Activated CD4-positive, alpha-beta T cell treated with anti-CD3 and anti-CD28 coated beads, Interleukin-2, amount 50 U/mL, for 16 hours (primary cell): ENCODE results near the gene ROR1.

Source experiments
- DNase-seq: peaks from one replicate; pipeline ENCODE4 v3.0.0-alpha.2; 2020

The ROR1 gene

DNA sequence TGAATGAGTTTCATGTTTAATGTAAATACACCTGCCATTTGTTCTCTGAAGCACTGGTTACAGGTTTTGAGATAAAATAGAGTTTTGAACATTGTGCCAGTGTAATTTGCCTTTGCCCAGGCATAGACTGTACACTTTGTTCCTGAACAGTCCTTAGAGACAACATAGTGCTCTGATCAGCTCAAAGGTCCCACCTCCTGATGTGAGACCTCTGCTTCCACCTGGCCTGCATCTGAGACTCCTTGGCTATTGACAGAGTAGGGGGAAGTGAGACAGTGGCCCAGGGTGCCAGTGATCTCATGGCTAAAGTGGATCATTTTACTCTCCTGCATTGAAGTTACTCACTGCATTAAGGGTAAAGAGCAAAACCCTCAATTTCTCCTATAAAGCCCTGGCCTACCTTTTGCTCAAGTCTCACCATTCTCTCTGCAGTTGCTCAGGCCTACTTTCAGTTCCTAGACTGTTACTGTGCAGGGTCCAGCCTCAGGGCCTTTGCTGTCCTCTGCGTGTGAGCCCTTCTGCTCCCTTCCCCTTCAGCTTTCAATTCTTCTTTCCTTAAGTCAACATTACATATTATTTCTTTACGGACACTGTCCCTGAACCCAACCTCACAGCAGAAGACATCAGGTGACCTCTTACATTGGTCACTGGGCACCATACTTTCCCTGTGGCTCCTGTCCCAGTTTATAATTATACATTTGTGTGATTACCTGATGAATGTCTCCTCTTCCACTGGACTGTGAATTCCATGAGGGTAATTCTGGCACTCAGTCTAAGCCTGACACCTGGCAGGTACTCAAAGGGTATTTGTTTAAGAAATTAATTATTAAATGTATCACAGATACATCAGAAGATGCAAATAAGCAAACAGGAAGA lies 142.9 kb downstream of the ROR1 start:
- DNase-seq = no peak

DNA sequence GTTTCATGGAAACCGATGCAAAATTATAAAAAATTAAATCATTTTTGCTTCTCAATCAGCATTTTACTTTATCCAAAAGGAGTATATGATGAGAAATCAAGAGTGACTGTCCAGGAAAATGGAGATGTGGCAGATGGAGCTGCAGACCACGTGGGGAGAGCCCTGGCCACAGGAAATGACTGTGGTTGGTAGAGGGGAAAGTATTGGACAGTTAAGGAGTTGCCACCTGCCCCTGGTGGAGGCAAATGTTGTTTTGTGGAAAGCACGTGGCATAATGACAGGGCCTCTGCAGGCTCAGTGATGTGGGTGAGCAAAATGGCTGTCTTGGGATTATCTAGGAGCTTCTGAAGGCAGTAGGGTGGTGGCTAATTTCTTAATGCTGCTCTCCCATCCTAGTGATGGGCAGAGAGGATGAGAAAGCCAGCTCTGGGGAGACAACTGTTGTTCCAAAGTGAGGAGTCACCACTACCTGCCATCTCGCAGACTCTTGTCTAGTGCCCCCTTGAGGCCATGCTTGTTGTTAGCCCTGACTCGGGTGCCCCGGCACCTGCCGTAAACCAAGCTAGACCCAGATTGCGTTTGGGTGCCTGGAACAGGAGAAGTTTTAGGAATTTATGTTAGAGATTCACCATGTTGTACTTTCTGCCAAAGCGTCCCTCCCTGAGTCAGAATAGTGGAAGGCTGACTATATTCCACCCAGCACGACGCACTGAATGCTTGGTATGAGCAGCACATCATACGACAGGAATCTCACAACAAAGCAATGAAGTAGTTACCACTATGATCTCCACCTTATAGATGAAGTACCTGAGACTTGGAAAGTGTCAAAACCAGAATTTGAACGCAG lies 144.0 kb downstream of the ROR1 start:
- DNase-seq = no peak

DNA sequence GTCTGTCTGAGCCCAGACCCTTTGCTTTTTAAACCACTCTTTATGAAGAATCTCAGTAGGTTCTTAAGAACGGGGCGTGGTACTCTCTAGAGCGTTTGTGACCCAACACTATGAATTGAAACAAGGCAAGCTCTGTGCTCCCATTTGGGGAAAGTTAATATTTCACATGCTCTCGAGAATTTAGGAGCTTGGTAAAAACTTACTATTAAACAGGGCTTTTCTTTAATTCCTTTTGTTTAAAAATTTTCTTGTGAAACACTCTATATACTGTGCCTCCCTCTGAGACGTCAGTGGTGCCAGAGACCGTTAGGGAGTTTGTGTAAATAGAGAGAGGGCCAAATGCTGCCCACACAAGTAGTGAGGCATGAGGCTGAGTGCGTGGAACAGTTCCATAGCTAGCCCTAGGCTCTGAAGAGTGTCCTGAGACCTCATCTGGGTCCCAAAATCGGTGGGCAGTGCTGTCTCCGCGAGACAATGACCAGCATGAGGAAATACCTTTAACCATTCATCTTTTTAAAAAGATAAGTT lies 144.7 kb downstream of the ROR1 start:
- DNase-seq = no peak

DNA sequence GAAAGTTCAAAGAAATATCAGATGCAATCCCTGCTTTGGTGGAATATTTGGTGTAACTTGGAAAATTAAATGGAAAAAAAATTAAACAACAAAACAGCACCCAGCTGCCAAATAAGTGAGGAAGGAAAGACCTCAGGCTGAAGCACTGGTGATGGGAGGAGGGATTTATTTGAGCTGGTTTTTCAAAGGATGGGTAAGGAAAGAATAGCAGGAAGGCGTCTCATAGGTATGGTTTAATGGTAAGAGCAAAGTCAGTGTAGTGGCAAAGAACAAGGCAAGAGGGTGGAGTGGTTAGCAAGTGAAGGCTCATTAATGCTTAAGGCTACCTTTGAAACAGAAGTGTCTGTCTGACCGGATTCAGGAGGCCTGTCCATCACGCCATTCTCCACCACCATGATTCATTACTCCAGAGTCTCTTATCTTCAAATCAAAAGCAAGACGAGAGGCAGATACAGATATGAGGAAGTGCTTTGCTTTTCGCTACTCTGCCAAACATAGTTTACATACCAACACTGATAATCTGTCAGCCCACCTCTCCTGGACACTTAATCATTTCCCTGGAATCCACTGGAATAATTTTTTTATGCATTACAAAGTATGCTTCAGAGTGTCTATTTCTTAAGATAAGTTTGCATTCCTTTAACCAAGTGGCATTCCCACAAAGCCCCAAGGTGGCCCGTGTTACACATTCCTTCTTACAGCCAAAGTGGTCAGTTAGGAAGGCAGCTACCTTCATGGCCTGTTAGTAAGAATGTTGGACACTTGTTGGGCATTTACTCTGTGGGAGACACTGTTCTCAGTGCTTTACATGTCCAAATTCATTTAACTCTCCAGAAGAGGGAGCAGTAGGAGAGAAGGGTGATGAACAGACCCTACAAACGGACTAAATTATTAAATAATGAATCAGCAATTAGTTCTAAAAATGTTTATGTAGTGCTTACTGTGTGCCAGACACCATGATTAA lies 146.6 kb downstream of the ROR1 start:
- no peak for DNase-seq

DNA sequence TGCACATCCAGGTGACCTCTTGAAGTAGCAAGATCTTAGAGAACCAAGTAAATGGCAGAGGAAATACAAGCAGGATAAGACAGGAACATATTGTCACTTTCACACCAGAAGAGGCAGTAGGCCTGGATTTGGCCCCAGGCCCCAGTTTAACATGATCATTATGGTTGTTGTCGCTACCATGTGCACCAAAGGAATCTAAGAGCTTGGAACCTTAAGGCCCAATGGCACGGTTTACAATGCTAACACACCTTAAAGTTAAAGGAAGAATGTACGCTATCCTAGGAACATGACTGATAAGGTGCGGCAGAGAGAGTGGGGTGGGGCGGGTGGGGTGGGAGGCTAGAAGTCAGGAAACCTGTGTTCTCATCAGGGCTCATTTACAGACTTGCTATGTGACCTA lies 147.5 kb downstream of the ROR1 start:
- no peak for DNase-seq

DNA sequence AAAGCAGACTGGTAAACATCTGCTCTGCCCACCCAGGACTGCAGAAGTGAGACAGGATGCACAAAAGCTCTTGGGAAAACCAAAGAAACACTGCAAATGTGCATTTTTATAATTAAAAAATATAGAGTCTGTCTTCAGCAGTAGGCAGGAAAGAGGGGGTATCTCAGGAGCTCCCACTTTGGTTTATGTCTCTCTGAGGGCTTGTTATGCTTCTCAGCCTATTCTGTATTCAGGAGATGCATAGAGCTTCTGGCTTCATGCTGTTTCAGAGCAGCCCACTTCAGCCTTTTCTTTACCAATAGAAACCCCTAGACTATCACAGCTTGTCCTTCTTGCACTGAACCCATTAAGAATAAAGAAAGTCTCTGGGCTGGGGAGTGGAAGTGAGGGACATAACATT lies 148.0 kb downstream of the ROR1 start:
- no peak for DNase-seq

DNA sequence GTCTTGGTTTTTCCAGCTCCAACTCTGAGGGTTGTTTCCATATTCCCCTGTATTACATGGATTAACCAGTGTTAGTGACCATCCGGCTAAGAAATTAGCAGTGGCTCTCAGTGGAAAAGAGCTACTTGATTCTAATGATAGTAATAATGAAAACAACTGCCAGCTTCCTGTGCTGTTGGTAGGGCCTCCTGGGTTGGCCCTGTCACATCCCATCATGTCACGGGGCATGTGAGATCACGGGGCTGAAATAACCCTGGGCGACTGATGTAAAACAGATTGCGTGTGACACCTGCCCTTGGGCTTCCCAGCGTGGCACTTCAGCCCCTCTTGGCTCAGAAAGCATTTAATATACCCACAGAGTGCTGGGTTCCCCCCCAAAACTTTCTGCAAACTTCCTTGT lies 149.0 kb downstream of the ROR1 start:
- DNase-seq = no peak

DNA sequence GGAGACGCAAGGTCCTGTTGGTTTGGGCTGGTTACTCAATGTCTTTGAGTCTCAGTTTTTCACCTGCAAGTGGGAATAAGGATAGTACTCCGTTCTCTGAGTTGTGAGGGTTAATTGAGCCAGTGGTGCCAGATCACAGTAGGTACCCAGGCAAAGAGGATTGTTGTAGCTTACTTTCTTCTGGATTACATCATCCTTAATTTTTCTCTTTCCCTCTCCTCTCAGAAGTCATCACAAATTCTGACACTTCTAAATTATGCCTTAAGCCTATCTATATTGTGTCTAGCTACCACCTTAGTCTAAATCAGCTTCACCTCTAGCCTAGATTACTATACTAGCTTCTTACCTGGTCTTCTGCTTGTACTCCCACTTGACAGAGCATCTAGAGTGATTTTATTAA lies 149.5 kb downstream of the ROR1 start:
- no peak for DNase-seq

DNA sequence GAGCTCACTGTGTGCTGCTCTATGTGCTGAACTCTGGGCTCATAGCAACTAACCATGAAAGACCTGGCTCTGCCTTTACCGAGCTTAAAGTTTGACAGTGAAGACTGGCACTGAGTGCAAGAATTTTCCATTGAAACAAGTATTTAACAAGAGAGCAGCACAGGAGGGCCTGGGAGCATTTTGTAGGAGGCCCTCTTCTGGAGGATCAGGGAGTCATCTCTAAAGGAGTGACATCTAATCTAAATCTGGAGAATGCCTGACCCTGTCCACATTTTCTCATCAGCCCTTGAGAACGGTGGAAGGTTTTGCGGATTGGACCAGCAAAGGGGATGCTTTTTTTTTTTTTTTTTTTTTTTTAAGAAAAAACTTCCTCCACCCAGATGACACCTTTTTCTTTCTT lies 150.8 kb downstream of the ROR1 start:
- no peak for DNase-seq

DNA sequence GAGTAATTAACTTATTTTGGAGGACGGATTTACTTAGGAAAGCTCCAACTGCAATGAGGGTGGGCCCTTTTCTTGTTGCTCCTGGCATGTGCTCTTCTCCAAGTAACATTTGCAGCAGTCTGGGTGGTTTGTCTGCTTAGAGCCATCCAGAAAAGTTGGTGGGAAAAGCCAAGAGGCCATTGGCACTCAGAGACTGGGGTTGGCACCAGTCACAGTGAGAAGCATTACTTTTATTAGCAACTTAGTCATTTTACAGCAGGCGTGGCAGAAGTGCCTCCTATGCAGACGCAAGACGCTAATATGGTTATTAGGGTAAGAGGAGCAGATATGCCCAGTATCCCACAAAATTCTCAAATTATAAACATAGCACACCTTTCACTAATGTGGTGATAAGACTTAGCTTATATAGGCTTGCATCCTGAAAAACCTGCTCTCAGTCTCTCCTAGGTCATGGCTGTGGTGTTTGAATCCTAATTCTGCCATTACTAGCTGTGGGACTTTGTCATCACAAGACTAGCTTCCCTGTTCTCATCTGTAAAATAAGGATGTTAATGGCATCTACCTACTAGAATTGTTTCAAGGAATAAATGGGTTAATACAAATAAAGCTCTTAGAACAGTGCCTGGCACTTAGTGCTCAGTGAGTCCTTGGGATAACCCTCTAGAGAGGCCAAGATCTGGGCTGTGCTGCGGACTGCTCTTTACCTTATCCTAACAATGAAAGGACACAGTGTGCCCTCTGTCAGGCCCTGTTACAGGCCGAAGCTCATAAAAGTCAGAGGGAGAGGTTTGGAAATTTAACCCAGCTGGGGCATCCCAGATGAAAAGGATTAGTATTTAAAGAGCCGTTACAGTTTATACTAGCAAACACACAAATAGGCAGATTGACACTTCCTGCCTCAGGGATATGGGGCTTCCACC lies 154.6 kb downstream of the ROR1 start:
- DNase-seq = no peak

DNA sequence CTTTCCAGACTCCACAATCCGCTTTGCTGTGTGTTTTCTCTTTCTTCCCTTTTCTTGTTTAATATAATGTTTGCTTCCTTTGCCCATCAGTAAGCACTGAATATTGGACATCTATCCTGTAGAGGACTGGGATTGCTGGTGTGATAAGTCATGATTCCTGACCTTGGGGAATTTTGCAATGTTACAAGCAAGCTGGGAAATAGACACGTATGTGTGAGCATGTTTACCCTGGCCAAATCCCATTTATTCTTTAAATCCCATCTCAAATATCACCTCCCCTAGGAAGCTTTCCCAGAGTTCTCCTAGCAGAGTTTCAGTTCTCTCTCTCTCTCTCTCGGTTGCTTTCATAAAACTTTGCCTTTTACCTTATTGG lies 155.3 kb downstream of the ROR1 start:
- no peak for DNase-seq

DNA sequence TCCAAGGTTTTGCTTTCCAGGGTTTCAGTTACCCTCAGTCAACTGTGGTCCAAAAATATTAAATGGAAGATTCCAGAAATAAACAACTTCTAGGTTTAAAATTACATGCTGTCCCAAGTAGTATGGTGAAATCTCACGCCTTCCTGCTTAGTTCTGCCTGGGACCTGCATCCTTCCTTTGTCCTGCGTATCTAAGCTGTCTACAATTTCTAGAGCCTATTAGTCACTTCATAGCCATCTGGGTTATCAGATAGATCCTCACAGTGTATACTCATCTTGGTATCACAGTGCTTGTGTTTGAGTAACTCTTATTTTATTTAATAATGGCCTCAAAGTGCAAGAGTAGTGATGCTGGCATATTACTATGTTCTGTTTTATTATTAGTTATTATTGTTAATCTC lies 157.7 kb downstream of the ROR1 start:
- DNase-seq = no peak

DNA sequence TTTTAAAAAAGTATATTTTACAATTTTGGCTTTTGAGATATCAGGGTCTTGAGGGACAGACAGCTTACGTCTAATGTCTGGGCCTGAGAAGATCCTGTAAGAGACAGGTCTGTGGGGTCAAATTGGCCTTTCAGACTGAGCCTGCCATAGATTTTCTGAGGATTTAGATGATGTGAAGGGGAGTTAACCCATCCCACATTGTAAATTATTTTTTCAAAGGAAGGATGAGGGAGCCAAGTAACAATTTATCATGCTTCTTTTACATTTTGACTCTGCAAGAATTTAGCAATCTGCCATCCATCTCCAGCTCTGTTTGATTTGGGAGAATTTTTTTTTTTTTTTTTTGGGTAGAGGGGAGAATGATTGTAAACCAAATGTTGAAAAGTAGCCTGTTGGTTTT lies 160.9 kb downstream of the ROR1 start:
- no peak for DNase-seq

DNA sequence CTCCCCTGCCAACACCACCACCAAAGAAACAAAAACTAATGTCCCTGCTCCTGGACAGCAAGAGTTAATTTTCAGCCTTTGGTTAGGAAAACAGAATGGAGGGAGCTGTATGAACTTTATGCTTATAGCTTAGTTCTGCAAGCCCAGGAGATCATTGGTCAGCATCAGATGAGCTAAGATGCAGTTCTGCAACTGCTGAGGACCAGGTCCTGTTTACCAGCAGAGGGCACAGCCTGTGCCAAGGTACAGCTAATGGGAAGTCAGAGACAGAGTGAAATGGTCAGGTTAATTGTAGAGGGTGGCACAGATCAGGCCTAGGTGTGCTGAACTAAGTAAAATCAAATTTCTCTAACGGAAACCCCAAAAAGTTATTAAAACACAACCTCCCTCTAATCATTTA lies 161.3 kb downstream of the ROR1 start:
- no peak for DNase-seq

DNA sequence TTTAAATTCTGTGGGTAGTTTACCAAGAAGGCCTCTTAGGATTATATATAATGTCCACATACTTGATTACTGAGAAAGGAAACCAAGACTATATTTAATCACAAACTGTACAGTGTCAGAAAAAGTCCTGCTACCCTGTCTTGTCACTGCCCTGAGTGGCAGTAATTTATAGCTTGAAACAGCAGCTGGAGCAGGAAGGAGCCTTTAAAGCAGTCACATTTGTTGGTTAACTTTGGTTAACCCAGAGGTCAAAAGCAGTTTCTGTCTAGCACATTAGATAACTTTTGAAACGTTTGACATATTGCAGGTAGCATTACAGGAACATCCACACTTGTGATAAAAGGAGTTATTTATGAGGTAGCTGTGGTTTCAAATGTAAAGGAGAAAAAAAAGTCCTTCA lies 161.7 kb downstream of the ROR1 start:
- no peak for DNase-seq

DNA sequence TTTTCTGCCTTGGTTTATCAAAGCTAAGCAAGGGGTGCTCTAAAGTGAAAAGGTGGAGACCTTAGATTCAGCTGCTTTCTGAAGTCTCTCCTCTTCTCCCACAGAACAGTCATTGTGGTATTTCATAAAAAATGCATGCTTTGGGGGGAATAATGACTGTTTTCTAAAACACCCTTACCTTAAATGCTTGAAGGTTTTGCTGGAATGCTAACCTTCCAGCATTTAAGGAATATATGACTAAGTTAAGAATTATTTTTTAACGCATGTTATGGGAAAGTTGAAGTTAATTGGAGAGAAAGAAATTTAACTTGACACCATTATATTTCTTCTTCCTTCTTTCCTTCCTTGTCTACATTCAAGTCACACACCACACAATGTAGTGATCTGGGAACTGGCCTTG lies 162.5 kb downstream of the ROR1 start:
- no peak for DNase-seq

DNA sequence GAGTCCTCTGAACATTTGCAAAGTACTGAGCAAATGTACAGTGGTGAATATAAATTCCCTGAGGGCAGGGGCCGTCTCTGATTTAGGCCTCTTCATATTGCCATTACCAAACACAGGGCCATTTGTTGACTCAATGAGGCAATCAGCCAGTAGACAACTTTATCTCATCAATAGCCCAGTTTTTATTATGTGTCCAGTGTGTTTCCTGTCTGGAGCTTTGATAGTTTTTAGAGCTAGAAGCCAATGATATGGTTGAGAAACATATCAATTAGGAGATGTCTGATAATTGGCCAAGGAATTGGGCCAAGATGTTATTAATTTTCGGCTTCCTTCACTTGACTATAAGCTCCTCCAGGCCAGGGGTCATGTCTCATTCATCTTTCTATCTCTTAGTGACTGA lies 163.0 kb downstream of the ROR1 start:
- no peak for DNase-seq

DNA sequence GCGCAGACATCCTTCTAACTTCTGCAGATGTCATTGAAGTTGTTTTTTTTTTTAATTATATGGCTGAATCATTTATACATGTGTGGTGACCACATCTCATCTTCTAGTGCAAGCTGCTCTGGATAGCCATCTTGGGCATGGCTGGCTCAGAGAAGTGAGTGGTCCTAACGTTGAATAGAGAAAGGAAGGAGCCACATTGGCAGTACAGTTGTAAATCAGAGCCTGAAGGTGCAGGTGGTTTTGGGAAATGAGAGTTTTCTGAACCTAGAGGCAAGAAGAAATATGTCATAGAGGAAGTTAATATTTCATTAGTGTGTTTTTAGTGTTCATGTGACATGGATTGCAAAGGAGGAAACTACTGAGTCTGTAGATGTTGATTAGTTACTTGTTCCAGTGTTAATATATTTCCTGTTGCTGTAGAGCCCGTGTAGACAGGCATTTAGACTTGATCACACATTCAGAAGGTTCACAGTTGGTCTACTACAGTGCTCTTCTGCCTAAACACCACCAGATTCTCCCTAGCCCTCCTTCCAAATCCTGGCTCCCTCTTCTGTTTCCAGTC lies 163.7 kb downstream of the ROR1 start:
- DNase-seq = no peak

DNA sequence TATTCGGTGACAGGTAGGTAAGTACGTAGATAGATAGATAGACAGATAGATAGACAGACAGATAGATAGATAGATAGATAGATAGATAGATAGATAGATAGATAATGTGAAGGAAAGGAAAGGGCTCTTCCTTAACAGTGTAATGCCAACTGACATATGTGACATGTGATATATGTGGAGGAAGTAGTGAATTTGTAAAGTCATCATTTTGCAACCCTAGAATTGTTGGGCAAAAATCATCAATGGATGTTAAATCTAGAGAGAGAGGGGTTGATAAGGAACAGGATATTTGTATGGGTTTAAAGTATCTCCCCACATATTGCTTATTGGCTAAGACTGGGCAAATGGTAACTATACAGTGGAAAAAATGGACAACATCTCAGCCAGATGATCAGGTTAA lies 166.6 kb downstream of the ROR1 start:
- DNase-seq = no peak

DNA sequence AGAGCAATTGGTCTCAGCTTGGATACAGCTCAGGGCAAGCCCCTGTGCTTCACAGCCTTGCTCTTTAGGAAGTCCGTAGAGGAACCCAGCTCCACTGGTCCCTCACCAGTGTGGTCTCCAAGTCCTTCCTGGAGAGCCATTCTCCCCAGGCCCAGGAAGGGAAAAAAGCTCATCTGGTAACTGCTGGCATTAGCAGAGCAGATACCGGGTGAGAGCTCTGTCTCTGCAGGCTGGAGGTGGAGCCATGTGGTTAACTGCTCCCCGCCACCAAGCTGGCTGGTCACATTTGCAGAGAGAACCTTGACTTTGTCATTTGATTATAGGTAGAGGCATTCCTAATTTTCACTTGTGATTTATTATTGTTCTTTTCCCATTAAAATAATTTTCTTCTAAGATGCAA lies 169.6 kb downstream of the ROR1 start:
- no peak for DNase-seq

DNA sequence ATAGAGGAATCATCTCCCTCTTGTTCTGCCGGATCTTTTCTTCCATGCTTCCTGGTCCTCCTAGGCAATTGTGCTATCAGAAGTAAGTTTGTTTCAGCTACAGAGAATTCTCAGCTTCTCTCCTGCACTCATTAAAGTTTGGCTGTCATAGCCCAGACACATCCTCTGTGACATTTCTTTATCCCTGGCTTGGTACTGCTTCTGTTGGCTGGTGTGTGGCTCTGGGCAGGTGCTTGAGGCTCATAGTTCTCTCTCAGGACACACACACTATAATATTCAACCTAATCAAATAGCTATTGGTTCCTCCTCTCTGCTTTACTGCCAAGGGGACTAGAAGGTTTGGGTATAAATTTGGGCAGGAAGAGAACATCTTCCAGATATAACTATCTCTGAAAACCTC lies 172.1 kb downstream of the ROR1 start:
- DNase-seq = no peak
